RWPE1 (cell line): ENCODE data around the gene TTC12.

Experiments used
- CTCF ChIA-PET: fragments of 350-600 bp; sonication (Branson Sonifier 250); formaldehyde crosslinking; extraction: SDS; loops from one replicate; lab custom pipeline; 2021; lab: Yijun Ruan, JAX
- POLR2A ChIA-PET: fragments of 400-600 bp; formaldehyde crosslinking; extraction: SDS; loops from one replicate; lab custom pipeline; 2020; ENCODE audit warnings: antibody characterized with exemption; ENCODE audit not compliant: low non-redundant PET; lab: Yijun Ruan, JAX
- DNase-seq: peaks from one replicate; pipeline ENCODE4 v3.0.0; 2012; ENCODE audit warnings: low spot score
- H3K27ac ChIP-seq: fragments of 450-650 bp; 2 replicates; pipeline ENCODE4 v1.5.1; 2017
- CTCF ChIP-seq: fragments of 450-650 bp; conservative IDR thresholded peaks from 2 replicates; pipeline ENCODE4 v1.5.1; 2017; ENCODE audit warnings: low read depth, mild to moderate bottlenecking

Gene TTC12

GRCh38 chr11:113282898-113283437 lies 31.4 kb upstream of the TTC12 start:
- TF ChIP-seq CTCF, result no peak
- ChIA-PET CTCF (interaction anchor here (0.6 to 1.0 kb wide), 3 partner anchors 249 to 1586 kb away, joined by 3 to 4 read pairs (median 4); no protein-coding TSS in a partner anchor), POLR2A (no interaction called here)
- H3K27ac ChIP-seq, result no peak overlapping the region
- DNase-seq, result no peak

GRCh38 chr11:113283881-113284280 lies 30.5 kb upstream of the TTC12 start:
- no peak for DNase-seq
- no peak overlapping the region for H3K27ac ChIP-seq
- TF ChIP-seq CTCF, result no peak
- POLR2A ChIA-PET, result no interaction called here
- CTCF ChIA-PET, result interaction anchor here (0.7 kb wide), 1 partner anchor 1585 kb away, joined by 4 read pairs; no protein-coding TSS in a partner anchor

- TF ChIP-seq CTCF, result no peak
- no peak overlapping the region for H3K27ac ChIP-seq
- ChIA-PET POLR2A (no interaction called here), CTCF (no interaction called here)
- DNase-seq, result no peak
Measured at GRCh38 chr11:113286009-113286408, 28.4 kb upstream of the TTC12 start.

GRCh38 chr11:113286509-113287497 lies 27.6 kb upstream of the TTC12 start:
- ChIA-PET CTCF (interaction anchor here (0.7 kb wide), 1 partner anchor 885 kb away, joined by 3 read pairs; no protein-coding TSS in a partner anchor), POLR2A (no interaction called here)
- TF ChIP-seq CTCF, result no peak
- no peak for DNase-seq
- no peak overlapping the region for H3K27ac ChIP-seq

- ChIA-PET CTCF (interaction anchor here (0.6 to 0.7 kb wide), 2 partner anchors 298 to 884 kb away, joined by 3 to 4 read pairs; no protein-coding TSS in a partner anchor), POLR2A (no interaction called here)
- no peak overlapping the region for H3K27ac ChIP-seq
- no peak for DNase-seq
- no peak for TF ChIP-seq CTCF
Measured at GRCh38 chr11:113287801-113288200, 26.6 kb upstream of the TTC12 start.

GRCh38 chr11:113288286-113288863 lies 26.0 kb upstream of the TTC12 start:
- DNase-seq, result no peak
- ChIA-PET CTCF (interaction anchor here (0.6 kb wide), 1 partner anchor 88 kb away, joined by 3 read pairs; no protein-coding TSS in a partner anchor), POLR2A (interaction anchor here (0.6 kb wide), 1 partner anchor 701 kb away, joined by 3 read pairs; no protein-coding TSS in a partner anchor)
- no peak overlapping the region for H3K27ac ChIP-seq
- no peak for TF ChIP-seq CTCF
